ENCODE data around the gene PHACTR3. TPM values are rescaled to one million over a fixed set of nuclear protein-coding genes. Genes with fewer than 3 reads are reported as not detected.

The PHACTR3 gene
- total RNA-seq, 1 donor from 2014 or later = 0.14 TPM

DNA sequence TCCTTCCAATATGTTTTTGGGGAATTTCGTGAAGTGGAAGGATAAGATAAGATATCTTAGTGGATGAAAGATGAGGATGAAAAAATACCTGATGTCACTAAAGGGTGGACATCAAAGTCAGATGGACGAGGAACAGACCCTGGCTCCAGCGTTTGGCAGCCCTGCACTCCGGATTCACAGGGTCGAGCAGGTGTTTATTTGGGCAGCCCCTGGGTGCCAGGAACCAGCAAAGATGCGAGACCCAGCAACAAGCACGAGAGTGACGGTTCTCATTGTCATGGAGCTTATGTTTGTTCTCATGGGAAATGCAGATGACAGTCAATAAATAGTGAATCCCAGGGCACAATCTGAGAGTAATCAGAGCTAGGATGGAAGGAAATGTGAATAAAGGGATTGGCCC is 131.1 kb downstream of the PHACTR3 start:
- Histone ChIP-seq H3K79me2 (ENCODE audit: insufficient read depth, low read length) (no peaks in the 10 kb centered on the region), H3K27me3 (ENCODE audit: insufficient read depth, low read length) (no peaks in the 10 kb centered on the region), H3K36me3 (ENCODE audit: insufficient read depth, low read length) (no peaks in the 10 kb centered on the region), H4K20me1 (ENCODE audit: insufficient read depth, low read length) (no peaks in the 10 kb centered on the region), H3K9me3 (ENCODE audit: insufficient read depth, low read depth, low read length) (no peaks in the 10 kb centered on the region), H2AFZ (ENCODE audit: low read depth, low read length) (no peak overlapping the region), H3K9ac (ENCODE audit: low read length) (no peak overlapping the region), H3K27ac (ENCODE audit: low read depth, low read length) (no peak overlapping the region), H3K4me3 (ENCODE audit: insufficient read depth, low read depth, low read length) (no peak overlapping the region), H3K4me1 (ENCODE audit: insufficient read depth, low read length) (no peaks in the 10 kb centered on the region), H3K4me2 (ENCODE audit: low read length) (no peak overlapping the region)
- no peak for DNase-seq (ENCODE audit: low read depth)
- no peak overlapping the region for H3K27ac Mint-ChIP-seq (ENCODE audit: unreplicated experiment)
- H3K9me3 Mint-ChIP-seq (ENCODE audit: unreplicated experiment) = no peaks in the 10 kb centered on the region
- H3K27me3 Mint-ChIP-seq (ENCODE audit: low read depth, unreplicated experiment) = peaks cover 38% of the 10 kb centered on the region
- H3K4me3 Mint-ChIP-seq (ENCODE audit: unreplicated experiment) = no peak overlapping the region
- TF ChIP-seq EZH2 (IDR thresholded peaks at IDR 0.05; ENCODE audit: insufficient read depth, low read length) = no peak
- TF ChIP-seq CTCF (IDR thresholded peaks at IDR 0.05; ENCODE audit: insufficient read depth, low read depth, low read length) = no peak
- no peaks in the 10 kb centered on the region for H3K36me3 Mint-ChIP-seq (ENCODE audit: low read depth, unreplicated experiment)
- FAIRE-seq = no peak
- H3K4me1 Mint-ChIP-seq (ENCODE audit: low read depth, unreplicated experiment) = no peaks in the 10 kb centered on the region

- peaks cover 38% of the 10 kb centered on the region for H3K27me3 Mint-ChIP-seq (ENCODE audit: low read depth, unreplicated experiment)
- TF ChIP-seq EZH2 (IDR thresholded peaks at IDR 0.05; ENCODE audit: insufficient read depth, low read length) = no peak
- no peak for TF ChIP-seq CTCF (IDR thresholded peaks at IDR 0.05; ENCODE audit: insufficient read depth, low read depth, low read length)
These were observed 131.6 kb downstream of the PHACTR3 start for GRCh38 chr20:59735917-59736316.

GRCh38 chr20:59736366-59736765 is 132.0 kb downstream of the PHACTR3 start:
- H3K36me3 Mint-ChIP-seq (ENCODE audit: low read depth, unreplicated experiment) = no peaks in the 10 kb centered on the region
- H3K4me3 Mint-ChIP-seq (ENCODE audit: unreplicated experiment) = no peak overlapping the region
- Histone ChIP-seq H3K27ac (ENCODE audit: low read depth, low read length) (no peak overlapping the region), H3K36me3 (ENCODE audit: insufficient read depth, low read length) (no peaks in the 10 kb centered on the region), H3K27me3 (ENCODE audit: insufficient read depth, low read length) (no peaks in the 10 kb centered on the region), H3K9me3 (ENCODE audit: insufficient read depth, low read depth, low read length) (no peaks in the 10 kb centered on the region), H4K20me1 (ENCODE audit: insufficient read depth, low read length) (no peaks in the 10 kb centered on the region), H3K9ac (ENCODE audit: low read length) (no peak overlapping the region), H3K79me2 (ENCODE audit: insufficient read depth, low read length) (no peaks in the 10 kb centered on the region), H3K4me3 (ENCODE audit: insufficient read depth, low read depth, low read length) (no peak overlapping the region), H2AFZ (ENCODE audit: low read depth, low read length) (no peak overlapping the region), H3K4me2 (ENCODE audit: low read length) (no peak overlapping the region), H3K4me1 (ENCODE audit: insufficient read depth, low read length) (no peaks in the 10 kb centered on the region)
- DNase-seq (ENCODE audit: low read depth) (no peak), FAIRE-seq (no peak)
- H3K4me1 Mint-ChIP-seq (ENCODE audit: low read depth, unreplicated experiment) = no peaks in the 10 kb centered on the region
- peaks cover 39% of the 10 kb centered on the region for H3K27me3 Mint-ChIP-seq (ENCODE audit: low read depth, unreplicated experiment)
- H3K27ac Mint-ChIP-seq (ENCODE audit: unreplicated experiment) = no peak overlapping the region
- TF ChIP-seq EZH2 (IDR thresholded peaks at IDR 0.05; ENCODE audit: insufficient read depth, low read length) = no peak
- no peak for TF ChIP-seq CTCF (IDR thresholded peaks at IDR 0.05; ENCODE audit: insufficient read depth, low read depth, low read length)
- H3K9me3 Mint-ChIP-seq (ENCODE audit: unreplicated experiment) = no peaks in the 10 kb centered on the region

More at GRCh38 chr20:59735917-59736316, 131.6 kb downstream of the PHACTR3 start:
- H3K9me3 Mint-ChIP-seq (ENCODE audit: unreplicated experiment) = no peaks in the 10 kb centered on the region
- FAIRE-seq = no peak
- H3K27ac Mint-ChIP-seq (ENCODE audit: unreplicated experiment) = no peak overlapping the region
- no peaks in the 10 kb centered on the region for H3K27me3 ChIP-seq (ENCODE audit: insufficient read depth, low read length)
- H3K79me2 ChIP-seq (ENCODE audit: insufficient read depth, low read length) = no peaks in the 10 kb centered on the region
- H3K4me3 ChIP-seq (ENCODE audit: insufficient read depth, low read depth, low read length) = no peak overlapping the region
- H3K4me1 ChIP-seq (ENCODE audit: insufficient read depth, low read length) = no peaks in the 10 kb centered on the region
- H2AFZ ChIP-seq (ENCODE audit: low read depth, low read length) = no peak overlapping the region
- no peak overlapping the region for H3K4me3 Mint-ChIP-seq (ENCODE audit: unreplicated experiment)
- no peaks in the 10 kb centered on the region for H3K36me3 Mint-ChIP-seq (ENCODE audit: low read depth, unreplicated experiment)
- no peaks in the 10 kb centered on the region for H3K9me3 ChIP-seq (ENCODE audit: insufficient read depth, low read depth, low read length)
- H3K4me2 ChIP-seq (ENCODE audit: low read length) = no peak overlapping the region
- no peaks in the 10 kb centered on the region for H3K4me1 Mint-ChIP-seq (ENCODE audit: low read depth, unreplicated experiment)
- no peaks in the 10 kb centered on the region for H3K36me3 ChIP-seq (ENCODE audit: insufficient read depth, low read length)
- no peak overlapping the region for H3K27ac ChIP-seq (ENCODE audit: low read depth, low read length)
- no peak for DNase-seq (ENCODE audit: low read depth)
- no peak overlapping the region for H3K9ac ChIP-seq (ENCODE audit: low read length)
- H4K20me1 ChIP-seq (ENCODE audit: insufficient read depth, low read length) = no peaks in the 10 kb centered on the region

All from astrocyte (in vitro differentiated cells and primary cell).